ENCODE data around the gene LMO2. TPM values are rescaled to one million over a fixed set of nuclear protein-coding genes. Genes with fewer than 3 reads are reported as not detected.

Gene LMO2
- 1 to 10 TPM; 1.1 to 1.2 TPM for total RNA-seq
- polyA plus RNA-seq (2013, experiment 1 of 2): 5.7 TPM
- 8.5 TPM for polyA plus RNA-seq (2013, experiment 2 of 2)
- long read RNA-seq, experiment 1, partial matches to known transcripts: 1 of 2 reads
- long read RNA-seq, experiment 1, other reads (novel, unspliced or antisense): 0 of 2 reads
- long read RNA-seq, experiment 2: 0 reads
- long read RNA-seq, experiment 3: 0 reads
- long read RNA-seq, experiment 4: 0 reads

GRCh38 chr11:33891714-33892327 is at the start of gene LMO2:
Gene LMO2 (minus strand): TSS chr11:33892076. CDS start chr11:33869716, 22,360 bp downstream.
- no peak within 1 kb of the TSS for H3K27ac Mint-ChIP-seq

GRCh38 chr11:33940538-33940815 is 48.6 kb upstream of the LMO2 start:
- no peaks in the 10 kb centered on the region for H3K36me3 ChIP-seq (ENCODE audit: control insufficient read depth, insufficient read depth, low read length)
- Mint-ChIP-seq H3K9me3 (no peaks in the 10 kb centered on the region), H3K4me3 (no peak overlapping the region), H3K27ac (no peak overlapping the region), H3K36me3 (ENCODE audit: low read depth) (no peaks in the 10 kb centered on the region), H3K27me3 (ENCODE audit: insufficient read depth) (no peaks in the 10 kb centered on the region), H3K4me1 (peaks cover 23% of the 10 kb centered on the region)
- H3K27me3 ChIP-seq (ENCODE audit: control insufficient read depth, insufficient read depth, low read length, poor library complexity, severe bottlenecking): no peaks in the 10 kb centered on the region
- H3K9me3 ChIP-seq (ENCODE audit: control insufficient read depth, low read length): no peaks in the 10 kb centered on the region
- WGBS, 2 experiments (ENCODE audit: insufficient coverage in 1 of 2, insufficient read length in 1 of 2): 56 to 91% methylated on average over 1 to 2 of the region's 2 CpGs
- H3K4me1 ChIP-seq (ENCODE audit: control insufficient read depth, insufficient read depth, low read length): peaks cover 6% of the 10 kb centered on the region
- no peak overlapping the region for H3K27ac ChIP-seq (ENCODE audit: low read depth, low read length)
- no peak for DNase-seq
- no peak for TF ChIP-seq CTCF (conservative IDR thresholded peaks at IDR 0.05)
- no peak overlapping the region for H3K4me3 ChIP-seq (ENCODE audit: low read length)
- H3K9ac ChIP-seq (ENCODE audit: extremely low read depth, low read length, poor library complexity, severe bottlenecking): no peak overlapping the region

More at GRCh38 chr11:33891714-33892327, at the start of gene LMO2:
- H3K9me3 Mint-ChIP-seq: no peaks in the 10 kb centered on the region
- Histone ChIP-seq H3K4me1 (ENCODE audit: control insufficient read depth, insufficient read depth, low read length) (no peaks in the 10 kb centered on the region), H3K36me3 (ENCODE audit: control insufficient read depth, insufficient read depth, low read length) (no peaks in the 10 kb centered on the region), H3K9me3 (ENCODE audit: control insufficient read depth, low read length) (no peaks in the 10 kb centered on the region), H3K4me3 (ENCODE audit: low read length) (no peak within 1 kb of the TSS), H3K9ac (ENCODE audit: extremely low read depth, low read length, poor library complexity, severe bottlenecking) (no peak within 1 kb of the TSS), H3K27me3 (ENCODE audit: control insufficient read depth, insufficient read depth, low read length, poor library complexity, severe bottlenecking) (no peaks in the 10 kb centered on the region), H3K27ac (ENCODE audit: low read depth, low read length) (peak within 1 kb of the TSS; percentile 71)
- no peaks in the 10 kb centered on the region for H3K36me3 Mint-ChIP-seq (ENCODE audit: low read depth)
- 83 to 84% methylated on average over 4 to 9 of the region's 9 CpGs for WGBS, 2 experiments (ENCODE audit: insufficient coverage in 1 of 2, insufficient read length in 1 of 2)
- no peaks in the 10 kb centered on the region for H3K27me3 Mint-ChIP-seq (ENCODE audit: insufficient read depth)
- TF ChIP-seq CTCF (conservative IDR thresholded peaks at IDR 0.05): no peak
- peaks cover 5% of the 10 kb centered on the region for H3K4me1 Mint-ChIP-seq
- no peak for DNase-seq
- no peak within 1 kb of the TSS for H3K4me3 Mint-ChIP-seq

DNA sequence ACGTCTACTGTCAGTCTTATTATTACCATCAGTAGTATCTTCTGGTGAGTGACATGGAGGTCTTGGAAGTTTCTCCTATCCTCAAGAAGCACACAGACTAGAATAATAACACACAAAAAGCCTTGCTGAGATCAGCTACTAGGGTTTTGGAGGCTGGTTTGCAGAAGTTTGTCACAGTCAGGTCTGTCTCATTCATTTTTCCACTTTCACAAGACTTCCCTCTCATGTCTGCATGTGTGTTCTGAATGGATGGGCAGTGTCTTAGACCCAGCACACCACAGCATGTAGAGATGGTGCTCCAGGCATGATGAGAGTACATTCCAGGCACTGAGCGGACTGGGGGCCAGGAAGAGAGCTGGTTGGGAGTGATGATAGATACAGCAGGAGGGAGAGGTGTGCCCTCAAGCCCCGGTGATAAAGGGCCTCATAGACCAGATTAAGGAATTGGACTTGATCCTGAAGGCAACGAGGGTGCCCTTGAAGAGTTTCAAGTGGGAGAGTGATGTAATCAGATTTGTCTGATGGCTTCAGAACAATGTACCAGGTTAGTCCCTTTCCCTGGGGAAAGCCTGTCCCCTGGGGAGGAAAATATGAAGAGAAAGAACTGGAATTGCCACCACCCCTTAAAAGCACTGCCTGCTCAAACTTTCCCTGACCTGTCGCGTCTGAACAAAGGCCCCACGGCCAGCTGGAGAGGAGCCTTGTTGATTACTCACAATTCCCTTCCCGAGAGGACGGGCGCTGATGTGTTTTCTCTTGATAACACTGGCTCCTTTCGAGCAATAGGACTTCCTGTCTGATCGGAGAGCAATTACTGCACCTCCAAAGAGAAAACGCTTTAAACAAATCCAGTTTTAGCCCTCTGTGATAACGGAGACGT is 45.1 kb upstream of the LMO2 start:
- Histone ChIP-seq H3K4me3 (ENCODE audit: low read length) (no peak overlapping the region), H3K36me3 (ENCODE audit: control insufficient read depth, insufficient read depth, low read length) (no peaks in the 10 kb centered on the region), H3K4me1 (ENCODE audit: control insufficient read depth, insufficient read depth, low read length) (peaks cover 6% of the 10 kb centered on the region), H3K9ac (ENCODE audit: extremely low read depth, low read length, poor library complexity, severe bottlenecking) (no peak overlapping the region), H3K27ac (ENCODE audit: low read depth, low read length) (no peak overlapping the region), H3K27me3 (ENCODE audit: control insufficient read depth, insufficient read depth, low read length, poor library complexity, severe bottlenecking) (no peaks in the 10 kb centered on the region), H3K9me3 (ENCODE audit: control insufficient read depth, low read length) (peaks cover 7% of the 10 kb centered on the region)
- Mint-ChIP-seq H3K4me1 (peaks cover 21% of the 10 kb centered on the region), H3K4me3 (no peak overlapping the region), H3K9me3 (peaks cover 8% of the 10 kb centered on the region), H3K27ac (peak overlapping the region; percentile 37), H3K36me3 (ENCODE audit: low read depth) (no peaks in the 10 kb centered on the region), H3K27me3 (ENCODE audit: insufficient read depth) (no peaks in the 10 kb centered on the region)
- no peak for DNase-seq
- WGBS, 2 experiments (ENCODE audit: insufficient coverage in 1 of 2, insufficient read length in 1 of 2): 83 to 88% methylated on average over 13 to 15 of the region's 15 CpGs
- TF ChIP-seq CTCF (conservative IDR thresholded peaks at IDR 0.05): no peak
